ENCODE data around the gene MAPK10.

MAPK10 gene

GRCh38 chr4:86155766-86156165, 204.1 kb downstream of the MAPK10 start:
- H3K4me3 ChIP-seq (ENCODE audit: low read depth, low read length), result no peak overlapping the region
- TF ChIP-seq, protein P1, sequence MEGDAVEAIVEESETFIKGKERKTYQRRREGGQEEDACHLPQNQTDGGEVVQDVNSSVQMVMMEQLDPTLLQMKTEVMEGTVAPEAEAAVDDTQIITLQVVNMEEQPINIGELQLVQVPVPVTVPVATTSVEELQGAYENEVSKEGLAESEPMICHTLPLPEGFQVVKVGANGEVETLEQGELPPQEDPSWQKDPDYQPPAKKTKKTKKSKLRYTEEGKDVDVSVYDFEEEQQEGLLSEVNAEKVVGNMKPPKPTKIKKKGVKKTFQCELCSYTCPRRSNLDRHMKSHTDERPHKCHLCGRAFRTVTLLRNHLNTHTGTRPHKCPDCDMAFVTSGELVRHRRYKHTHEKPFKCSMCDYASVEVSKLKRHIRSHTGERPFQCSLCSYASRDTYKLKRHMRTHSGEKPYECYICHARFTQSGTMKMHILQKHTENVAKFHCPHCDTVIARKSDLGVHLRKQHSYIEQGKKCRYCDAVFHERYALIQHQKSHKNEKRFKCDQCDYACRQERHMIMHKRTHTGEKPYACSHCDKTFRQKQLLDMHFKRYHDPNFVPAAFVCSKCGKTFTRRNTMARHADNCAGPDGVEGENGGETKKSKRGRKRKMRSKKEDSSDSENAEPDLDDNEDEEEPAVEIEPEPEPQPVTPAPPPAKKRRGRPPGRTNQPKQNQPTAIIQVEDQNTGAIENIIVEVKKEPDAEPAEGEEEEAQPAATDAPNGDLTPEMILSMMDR (IDR thresholded peaks at IDR 0.05; ENCODE audit: low read depth, low read length), result no peak

- TF ChIP-seq, protein P1 (IDR thresholded peaks at IDR 0.05; ENCODE audit: low read depth, low read length), result no peak
- no peak overlapping the region for H3K4me3 ChIP-seq (ENCODE audit: low read depth, low read length)
Observed at GRCh38 chr4:86152454-86152853, 207.4 kb downstream of the MAPK10 start.

- H3K4me3 ChIP-seq (ENCODE audit: low read depth, low read length), result no peak overlapping the region
- TF ChIP-seq, protein P1 (IDR thresholded peaks at IDR 0.05; ENCODE audit: low read depth, low read length), result no peak
Observed at GRCh38 chr4:86151196-86151595, 208.7 kb downstream of the MAPK10 start.

DNA sequence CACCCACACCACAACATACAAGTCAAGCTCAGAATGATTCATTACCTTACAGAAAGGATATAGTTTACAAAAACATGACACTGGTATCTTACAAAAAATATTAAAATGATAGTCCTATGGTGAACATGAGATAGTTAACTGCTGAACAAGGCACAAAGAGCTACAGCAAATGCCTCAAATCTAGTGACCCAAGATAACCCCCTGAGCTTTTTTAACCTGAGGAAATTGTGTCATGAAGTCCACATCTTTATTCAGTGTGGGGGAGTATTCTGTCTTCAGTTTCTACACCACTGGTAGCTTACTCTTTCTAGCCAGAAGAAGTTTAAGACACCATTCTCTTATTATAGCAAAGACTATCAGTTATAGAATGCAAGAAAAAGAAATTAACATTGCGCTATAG, 218.7 kb downstream of the MAPK10 start:
- H3K4me3 ChIP-seq (ENCODE audit: low read depth, low read length), result no peak overlapping the region
- TF ChIP-seq, protein P1 (IDR thresholded peaks at IDR 0.05; ENCODE audit: low read depth, low read length), result no peak

DNA sequence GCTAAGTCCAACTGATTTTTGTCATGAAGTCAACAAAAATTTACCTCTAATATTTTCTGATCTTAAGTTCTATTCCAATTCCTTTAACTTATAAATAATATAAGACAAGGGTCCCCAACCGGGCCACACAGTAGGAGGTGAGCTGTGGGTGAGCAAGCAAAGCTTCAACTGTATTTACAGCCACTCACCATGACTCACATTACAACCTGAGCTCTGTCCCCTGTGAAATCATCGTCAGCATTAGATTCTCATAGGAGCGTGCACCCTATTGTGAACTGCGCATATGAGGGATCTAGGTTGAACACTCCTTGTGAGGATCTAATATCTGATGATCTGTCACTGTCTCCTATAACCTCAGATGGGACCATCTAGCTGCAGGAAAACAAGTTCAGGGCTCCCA, 227.4 kb downstream of the MAPK10 start:
- TF ChIP-seq, protein P1 (IDR thresholded peaks at IDR 0.05; ENCODE audit: low read depth, low read length), result no peak
- no peak overlapping the region for H3K4me3 ChIP-seq (ENCODE audit: low read depth, low read length)

DNA sequence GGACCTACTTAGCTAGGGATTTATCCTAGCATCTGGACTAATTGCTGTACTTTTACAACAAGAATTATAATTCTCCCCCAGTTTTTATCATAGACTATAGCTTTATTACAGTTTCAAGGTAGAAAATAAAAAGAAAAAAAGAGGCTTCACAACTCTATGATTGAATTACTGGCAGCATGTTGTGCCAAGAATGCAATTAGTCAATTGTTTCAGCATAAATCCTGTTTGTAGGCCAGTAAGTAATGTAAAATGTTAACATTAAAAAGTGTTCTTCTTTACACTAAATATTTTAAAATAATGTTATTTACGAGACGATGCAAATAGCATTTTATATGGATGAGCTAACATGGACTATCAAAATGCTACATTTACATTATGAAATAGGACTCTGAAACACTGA, 228.4 kb downstream of the MAPK10 start:
- TF ChIP-seq, protein P1 (IDR thresholded peaks at IDR 0.05; ENCODE audit: low read depth, low read length), result no peak
- H3K4me3 ChIP-seq (ENCODE audit: low read depth, low read length), result no peak overlapping the region

DNA sequence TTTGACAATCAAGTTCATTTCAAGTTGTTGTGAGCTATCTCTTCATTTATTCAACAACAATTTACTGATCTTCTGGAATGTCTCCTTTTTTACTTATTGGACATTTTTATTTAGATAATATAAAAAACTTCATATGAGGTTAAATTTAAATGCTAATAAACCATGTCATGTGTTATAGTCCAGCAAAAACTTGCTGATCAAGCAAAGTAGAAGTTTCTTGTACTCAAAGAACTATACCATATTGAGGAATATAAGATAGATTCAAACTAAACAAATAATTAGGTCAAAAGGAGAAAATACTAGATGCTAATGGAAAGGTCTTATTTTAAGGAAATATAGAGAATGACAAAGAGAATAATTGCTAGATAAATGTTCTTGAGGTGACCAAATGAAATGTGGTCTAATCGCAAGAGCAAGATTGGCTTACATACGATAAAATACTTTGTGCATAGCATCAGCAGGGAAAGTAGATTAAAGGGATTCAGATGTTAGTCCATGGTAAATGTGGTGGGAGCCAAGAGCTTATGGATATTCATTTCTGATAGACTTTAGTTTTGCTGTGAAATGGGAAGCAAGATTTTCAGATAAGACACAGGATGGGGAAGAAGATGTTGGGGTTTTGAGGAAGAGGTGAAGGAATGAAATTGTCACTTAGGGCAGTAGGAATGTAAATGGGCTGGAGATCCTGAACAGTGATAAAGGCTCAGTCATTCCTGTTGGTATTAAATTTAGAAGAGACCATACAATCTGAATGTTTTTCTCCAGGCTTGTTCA, 229.5 kb downstream of the MAPK10 start:
- TF ChIP-seq, protein P1 (IDR thresholded peaks at IDR 0.05; ENCODE audit: low read depth, low read length), result no peak
- no peak overlapping the region for H3K4me3 ChIP-seq (ENCODE audit: low read depth, low read length)
